ENCODE measurements around the gene PARD3B. TPM values are rescaled to one million over a fixed set of nuclear protein-coding genes. Genes with fewer than 3 reads are reported as not detected.

Gene PARD3B
- total RNA-seq, 4 donors from 2014 or later, result 32.8 to 69.6 (median 47.3) TPM

DNA sequence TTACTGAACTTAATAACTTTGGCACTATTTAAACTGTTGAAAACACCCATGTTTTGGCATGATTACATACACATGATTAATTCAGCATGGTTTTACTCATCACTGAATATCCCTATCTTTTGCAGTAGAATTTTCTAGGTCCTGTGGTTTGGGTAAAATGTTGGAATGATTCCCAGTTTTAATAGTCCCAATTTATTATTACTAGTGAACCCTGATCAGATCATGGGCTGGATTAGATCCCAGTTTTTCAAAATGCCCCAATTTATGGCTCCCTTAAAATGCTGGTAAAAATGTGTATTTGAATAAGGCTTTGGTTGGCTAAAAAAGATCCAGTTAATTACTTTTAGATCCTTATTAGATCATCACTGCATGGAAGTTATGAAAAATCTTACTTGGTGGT, 863.4 kb downstream of the PARD3B start:
- TF ChIP-seq, protein P1, sequence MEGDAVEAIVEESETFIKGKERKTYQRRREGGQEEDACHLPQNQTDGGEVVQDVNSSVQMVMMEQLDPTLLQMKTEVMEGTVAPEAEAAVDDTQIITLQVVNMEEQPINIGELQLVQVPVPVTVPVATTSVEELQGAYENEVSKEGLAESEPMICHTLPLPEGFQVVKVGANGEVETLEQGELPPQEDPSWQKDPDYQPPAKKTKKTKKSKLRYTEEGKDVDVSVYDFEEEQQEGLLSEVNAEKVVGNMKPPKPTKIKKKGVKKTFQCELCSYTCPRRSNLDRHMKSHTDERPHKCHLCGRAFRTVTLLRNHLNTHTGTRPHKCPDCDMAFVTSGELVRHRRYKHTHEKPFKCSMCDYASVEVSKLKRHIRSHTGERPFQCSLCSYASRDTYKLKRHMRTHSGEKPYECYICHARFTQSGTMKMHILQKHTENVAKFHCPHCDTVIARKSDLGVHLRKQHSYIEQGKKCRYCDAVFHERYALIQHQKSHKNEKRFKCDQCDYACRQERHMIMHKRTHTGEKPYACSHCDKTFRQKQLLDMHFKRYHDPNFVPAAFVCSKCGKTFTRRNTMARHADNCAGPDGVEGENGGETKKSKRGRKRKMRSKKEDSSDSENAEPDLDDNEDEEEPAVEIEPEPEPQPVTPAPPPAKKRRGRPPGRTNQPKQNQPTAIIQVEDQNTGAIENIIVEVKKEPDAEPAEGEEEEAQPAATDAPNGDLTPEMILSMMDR (IDR thresholded peaks at IDR 0.05; ENCODE audit: low read depth), result no peak

DNA sequence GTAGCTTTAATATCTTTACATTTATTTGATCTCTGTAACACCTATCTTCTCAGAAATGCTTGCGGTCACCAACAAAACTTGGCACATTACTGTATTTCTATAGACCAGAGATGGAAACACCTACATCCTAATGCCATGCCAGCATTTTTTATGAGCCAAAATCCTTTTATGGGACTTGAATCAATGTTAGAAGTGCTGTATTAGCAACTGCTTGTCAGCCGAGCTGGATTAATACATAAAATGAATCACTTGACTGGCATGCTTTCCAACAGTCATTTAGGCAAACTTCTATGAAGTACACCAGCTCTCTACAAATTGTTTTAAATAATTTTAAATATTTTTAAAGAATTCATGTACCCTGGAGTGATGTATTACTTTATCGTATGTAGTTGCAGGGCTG, 864.1 kb downstream of the PARD3B start:
- TF ChIP-seq, protein P1 (IDR thresholded peaks at IDR 0.05; ENCODE audit: low read depth), result no peak

DNA sequence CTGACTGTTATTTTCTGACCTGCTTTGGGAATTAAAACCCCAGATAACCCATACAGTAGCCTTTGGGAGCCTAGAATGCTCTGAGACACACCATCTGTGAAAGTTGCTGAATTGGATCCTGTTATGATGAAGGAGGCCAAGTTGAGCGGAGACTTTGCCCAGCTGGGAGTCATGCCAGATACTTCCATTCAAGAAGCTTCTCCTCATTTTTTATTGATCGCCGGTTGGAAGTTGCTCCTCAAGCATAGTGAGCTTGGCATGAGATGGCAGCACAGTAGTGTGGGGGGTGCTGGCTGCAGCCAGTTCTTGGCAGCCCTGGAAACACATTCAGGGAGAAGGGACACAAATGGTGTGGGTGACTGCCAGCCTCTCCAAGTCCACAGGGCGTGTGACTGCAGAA, 866.3 kb downstream of the PARD3B start:
- TF ChIP-seq, protein P1 (IDR thresholded peaks at IDR 0.05; ENCODE audit: low read depth), result no peak

DNA sequence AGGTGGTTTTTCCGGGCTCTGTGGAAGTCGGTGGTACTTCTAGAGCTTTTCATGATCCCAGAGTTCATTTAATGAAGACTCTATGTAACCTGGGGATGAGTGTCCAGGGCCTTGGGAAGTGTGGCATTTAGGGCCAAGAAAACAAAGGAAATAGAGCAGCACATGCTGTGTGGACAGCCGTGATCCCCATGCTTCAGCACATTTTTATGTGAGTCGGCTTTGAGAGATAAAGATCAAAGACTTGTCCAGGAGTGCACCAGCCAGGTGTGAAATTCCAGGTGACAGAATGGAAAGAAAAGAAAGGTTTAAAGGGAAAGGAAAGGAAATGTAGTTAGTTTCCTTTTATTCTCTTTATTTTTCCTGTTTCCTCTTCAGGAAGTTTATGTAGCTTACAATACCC, 879.1 kb downstream of the PARD3B start:
- TF ChIP-seq, protein P1 (IDR thresholded peaks at IDR 0.05; ENCODE audit: low read depth), result no peak

DNA sequence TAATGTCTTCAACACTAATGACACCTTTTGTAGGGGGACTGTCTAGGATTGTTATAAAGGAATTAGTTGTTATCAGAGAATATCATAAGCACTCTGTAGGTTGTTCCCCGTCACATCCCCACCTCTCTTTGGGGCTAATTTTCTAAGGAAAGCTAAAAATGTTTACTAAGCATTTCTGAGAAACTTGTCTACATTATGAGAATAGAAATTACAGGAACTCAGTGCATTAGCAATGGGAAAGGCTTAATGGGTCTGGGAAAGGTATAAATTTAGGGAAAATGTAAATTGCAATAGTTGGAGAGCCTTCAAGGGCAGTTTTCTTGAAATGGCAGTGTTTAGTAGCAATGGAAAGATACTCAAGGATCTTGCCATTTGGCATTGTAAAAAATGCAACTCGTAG, 879.8 kb downstream of the PARD3B start:
- TF ChIP-seq, protein P1 (IDR thresholded peaks at IDR 0.05; ENCODE audit: low read depth), result no peak

DNA sequence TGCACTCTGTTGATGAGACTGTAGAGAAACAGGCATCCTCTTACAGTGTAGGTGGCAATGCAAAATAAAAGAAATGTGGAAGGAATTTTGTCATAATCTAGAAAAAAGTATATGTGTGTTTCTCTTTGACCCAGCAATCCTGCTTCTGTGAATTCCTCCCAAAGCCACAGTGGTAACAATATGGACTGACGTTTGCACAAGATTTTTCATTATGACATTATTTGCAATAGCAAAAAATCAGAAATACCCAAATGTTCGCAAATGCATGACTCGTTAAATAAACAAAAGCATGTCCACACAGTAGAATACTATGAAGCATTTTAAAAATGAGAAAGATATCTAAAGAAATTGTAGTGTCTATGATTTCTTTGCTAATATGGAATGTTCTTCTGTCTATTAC, 881.8 kb downstream of the PARD3B start:
- TF ChIP-seq, protein P1 (IDR thresholded peaks at IDR 0.05; ENCODE audit: low read depth), result no peak

DNA sequence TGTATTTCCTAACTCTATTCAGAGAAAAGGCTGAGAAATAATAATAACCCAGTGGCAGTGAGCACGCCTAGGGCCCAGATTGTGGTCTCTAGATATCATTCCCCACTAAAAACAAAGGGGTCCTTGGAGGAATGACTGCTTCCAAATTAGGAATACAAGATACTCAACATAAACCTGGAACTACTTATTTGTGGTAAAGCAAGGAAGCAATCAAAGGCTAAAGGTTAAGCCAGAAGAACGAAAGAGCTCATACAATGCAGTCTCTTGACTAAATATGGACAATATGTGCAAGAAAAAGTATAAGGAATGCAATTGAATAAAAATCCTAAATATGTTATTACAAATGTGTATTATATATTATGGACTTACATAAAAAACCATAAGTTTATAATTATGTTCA, 883.5 kb downstream of the PARD3B start:
- TF ChIP-seq, protein P1 (IDR thresholded peaks at IDR 0.05; ENCODE audit: low read depth), result no peak

All from subcutaneous adipose tissue (tissue), 4 donors.